A673 (cell line): ENCODE results near the gene MRGPRF. TPM values are rescaled to one million over a fixed set of nuclear protein-coding genes. Genes with fewer than 3 reads are reported as not detected.

Experiments used
- BruUV-seq: library from RNA; stranded (reverse); fragments of 400-500 nt; replicated peaks from 2 replicates; lab custom pipeline; 2021; lab: Mats Ljungman, UMichigan
- CTCF ChIA-PET: fragments of 300-600 bp; sonication (Branson Sonifier 250); formaldehyde crosslinking; loops from one replicate; lab custom pipeline; 2022; ENCODE audit warnings: antibody characterized with exemption; lab: Charles Lee
- POLR2A ChIA-PET: fragments of 300-600 bp; sonication (Branson Sonifier 250); formaldehyde crosslinking; loops from one replicate; lab custom pipeline; 2022; ENCODE audit warnings: antibody characterized with exemption; ENCODE audit not compliant: low non-redundant PET; lab: Charles Lee
- DNase-seq: peaks from one replicate; pipeline ENCODE4 v3.0.0-alpha.2; 2015; ENCODE audit warnings: low spot score
- H3K27ac ChIP-seq: fragments of 200-600 bp; sonication (generic); 2 replicates; pipeline ENCODE4 v1.5.1; 2016; ENCODE audit warnings: mixed run types, low read depth, mild to moderate bottlenecking, mixed read lengths, antibody characterized with exemption, low read length; ENCODE audit not compliant: poor library complexity, severe bottlenecking
- H3K27me3 ChIP-seq: fragments of 200-600 bp; sonication (generic); replicated peaks from 2 replicates; pipeline ENCODE4 v1.6.1; 2017; ENCODE audit warnings: mixed run types, low read depth, mild to moderate bottlenecking, mixed read lengths, antibody characterized with exemption, low read length; ENCODE audit not compliant: insufficient read depth, poor library complexity
- H3K36me3 ChIP-seq: fragments of 200-600 bp; sonication (generic); 2 replicates; pipeline ENCODE4 v1.6.1; 2016; ENCODE audit warnings: mixed run types, mild to moderate bottlenecking, mixed read lengths, antibody characterized with exemption, low read length; ENCODE audit not compliant: insufficient read depth, poor library complexity, severe bottlenecking
- H3K4me1 ChIP-seq: fragments of 200-600 bp; sonication (generic); 2 replicates; pipeline ENCODE4 v1.6.1; 2017; ENCODE audit warnings: mixed run types, mild to moderate bottlenecking, mixed read lengths, antibody characterized with exemption, low read length; ENCODE audit not compliant: insufficient read depth, poor library complexity, severe bottlenecking
- H3K4me3 ChIP-seq: fragments of 200-600 bp; sonication (generic); 2 replicates; pipeline ENCODE4 v1.5.1; 2016; ENCODE audit warnings: low read depth, mixed run types, mild to moderate bottlenecking, mixed read lengths, low read length; ENCODE audit not compliant: poor library complexity, severe bottlenecking
- H3K9me3 ChIP-seq: fragments of 200-600 bp; sonication (generic); 2 replicates; pipeline ENCODE4 v1.6.1; 2016; ENCODE audit warnings: mixed run types, low read depth, mild to moderate bottlenecking, mixed read lengths, antibody characterized with exemption, low read length; ENCODE audit not compliant: poor library complexity, severe bottlenecking
- CTCF ChIP-seq: fragments of 300-800, 200-600 bp; sonication (generic); conservative IDR thresholded peaks from 2 replicates; pipeline ENCODE4 v1.5.1; 2017; ENCODE audit warnings: low read depth, mild to moderate bottlenecking, antibody characterized with exemption, low read length, moderate library complexity, mixed read lengths
- EZH2 ChIP-seq: fragments of 200-600 bp; sonication (generic); IDR thresholded peaks from 2 replicates; pipeline ENCODE4 v1.6.1; 2017; ENCODE audit warnings: borderline replicate concordance, low read depth, mild to moderate bottlenecking, mixed read lengths, antibody characterized with exemption, low read length; ENCODE audit not compliant: poor library complexity, severe bottlenecking
- intact Hi-C: fragments of 100-400 bp; cut with micrococcal nuclease; formaldehyde crosslinking; loops from one replicate; pipeline ENCODE4 v1.10.0; 2022; ENCODE audit not compliant: unreplicated experiment
- total RNA-seq: library from RNA; stranded (reverse); gene quantifications from 2 replicates; pipeline ENCODE4 v1.2.3, GENCODE V29; 2021

The MRGPRF gene
- total RNA-seq, 1 experiment from 2014 or later, result 9.3 TPM

- intact Hi-C loops, result no loop called here
- no peaks in the 10 kb centered on the region for H3K4me1 ChIP-seq
- H3K36me3 ChIP-seq, result no peaks in the 10 kb centered on the region
- no peak overlapping the region for H3K27ac ChIP-seq
- CTCF ChIA-PET, result no interaction called here
- H3K4me3 ChIP-seq, result no peak overlapping the region
- TF ChIP-seq EZH2 (no peak), CTCF (no peak)
- POLR2A ChIA-PET, result no interaction called here
- H3K9me3 ChIP-seq, result no peaks in the 10 kb centered on the region
- H3K27me3 ChIP-seq, result no peaks in the 10 kb centered on the region
- DNase-seq, result no peak
- no TSS peak for BruUV-seq
Observed at GRCh38 chr11:68978626-68978930, 34.5 kb downstream of the MRGPRF start.

- TF ChIP-seq CTCF (no peak), EZH2 (no peak)
- CTCF ChIA-PET, result no interaction called here
- Histone ChIP-seq H3K36me3 (no peaks in the 10 kb centered on the region), H3K4me3 (no peak overlapping the region), H3K9me3 (no peaks in the 10 kb centered on the region), H3K27ac (no peak overlapping the region), H3K27me3 (no peaks in the 10 kb centered on the region), H3K4me1 (no peaks in the 10 kb centered on the region)
- POLR2A ChIA-PET, result no interaction called here
- no TSS peak for BruUV-seq
- intact Hi-C loops, result no loop called here
- DNase-seq, result no peak
Observed at GRCh38 chr11:68977781-68978625, 35.0 kb downstream of the MRGPRF start.

GRCh38 chr11:68976563-68976962, 36.5 kb downstream of the MRGPRF start:
- TF ChIP-seq EZH2, result no peak
- no peak for TF ChIP-seq CTCF
- Histone ChIP-seq H3K4me1 (no peaks in the 10 kb centered on the region), H3K9me3 (no peaks in the 10 kb centered on the region), H3K27me3 (no peaks in the 10 kb centered on the region), H3K36me3 (no peaks in the 10 kb centered on the region), H3K4me3 (no peak overlapping the region), H3K27ac (no peak overlapping the region)
- no TSS peak for BruUV-seq
- DNase-seq, result no peak
- POLR2A ChIA-PET, result interaction anchor here (0.7 kb wide), 1 partner anchor 95 kb away, joined by 4 read pairs; no protein-coding TSS in a partner anchor
- CTCF ChIA-PET, result no interaction called here
- intact Hi-C loops, result no loop called here
